Measurements from ENCODE around the gene DEPDC4.

DEPDC4 gene

DNA sequence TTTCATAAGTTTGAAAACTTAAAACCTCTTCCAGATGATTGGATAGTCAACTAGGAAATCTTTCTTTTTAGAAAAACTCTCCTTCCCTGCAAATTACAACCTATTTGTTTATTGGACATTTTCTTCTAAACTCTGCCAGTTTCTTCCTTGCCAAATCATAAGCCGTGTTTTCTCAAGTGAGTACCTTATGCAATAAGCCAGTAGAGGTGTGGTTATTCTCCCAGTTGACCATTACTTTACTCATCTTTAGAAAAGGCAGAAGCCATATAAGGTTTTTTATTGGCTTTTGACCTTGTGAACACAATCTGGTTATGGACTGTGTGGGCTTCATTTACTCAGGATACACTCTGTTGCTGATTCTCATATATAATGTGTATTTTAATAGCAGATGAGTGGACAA, 51.7 kb downstream of the DEPDC4 start:
- no peak for DNase-seq (ENCODE audit: extremely low read depth in 1 of 2, low read depth in 1 of 2)

DNA sequence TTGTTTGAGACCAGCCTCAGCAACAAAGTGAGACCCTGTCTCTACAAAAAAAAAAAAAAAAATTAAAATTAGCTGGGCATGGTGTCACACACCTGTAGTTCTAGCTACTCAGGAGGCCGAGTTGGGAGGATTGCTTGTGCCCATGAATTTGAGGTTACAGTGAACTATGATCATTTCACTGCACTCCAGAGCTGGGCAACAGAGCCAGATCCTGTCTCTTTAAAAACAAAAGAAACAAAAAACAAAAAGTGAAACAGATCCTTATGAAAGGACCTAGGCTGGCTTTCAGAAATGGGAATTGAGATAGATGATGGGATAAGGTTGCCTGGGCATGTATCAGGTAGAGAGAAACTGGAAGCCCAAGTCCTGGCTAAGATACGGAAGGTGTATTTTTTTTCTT, 52.4 kb downstream of the DEPDC4 start:
- no peak for DNase-seq (ENCODE audit: extremely low read depth in 1 of 2, low read depth in 1 of 2)

GRCh38 chr12:100213016-100213891, 53.6 kb downstream of the DEPDC4 start:
- no peak for DNase-seq (ENCODE audit: extremely low read depth in 1 of 2, low read depth in 1 of 2)

DNA sequence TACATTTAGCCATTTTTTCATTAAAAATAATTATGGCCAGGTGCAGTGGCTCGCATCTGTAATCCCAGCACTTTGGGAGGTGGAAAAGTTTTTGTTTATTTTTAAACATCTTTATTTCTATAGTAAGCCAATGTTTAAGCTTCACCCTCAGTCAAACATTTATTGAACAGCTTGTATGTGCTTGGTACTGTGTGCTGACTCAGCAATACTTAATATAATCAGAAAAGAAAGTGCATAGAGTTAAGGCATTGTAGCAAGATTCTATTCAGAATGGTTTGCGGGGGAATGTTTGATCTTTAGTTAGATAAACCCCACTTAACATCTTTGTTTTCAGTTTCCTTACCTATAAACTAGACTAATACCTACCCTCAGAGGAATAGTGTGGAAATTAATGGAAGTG, 55.2 kb downstream of the DEPDC4 start:
- no peak for DNase-seq (ENCODE audit: extremely low read depth in 1 of 2, low read depth in 1 of 2)

GRCh38 chr12:100208834-100209233, 58.0 kb downstream of the DEPDC4 start:
- no peak for DNase-seq (ENCODE audit: extremely low read depth in 1 of 2, low read depth in 1 of 2)

- no peak for DNase-seq (ENCODE audit: extremely low read depth in 1 of 2, low read depth in 1 of 2)
These were observed 59.6 kb downstream of the DEPDC4 start for GRCh38 chr12:100207311-100207710.

DNA sequence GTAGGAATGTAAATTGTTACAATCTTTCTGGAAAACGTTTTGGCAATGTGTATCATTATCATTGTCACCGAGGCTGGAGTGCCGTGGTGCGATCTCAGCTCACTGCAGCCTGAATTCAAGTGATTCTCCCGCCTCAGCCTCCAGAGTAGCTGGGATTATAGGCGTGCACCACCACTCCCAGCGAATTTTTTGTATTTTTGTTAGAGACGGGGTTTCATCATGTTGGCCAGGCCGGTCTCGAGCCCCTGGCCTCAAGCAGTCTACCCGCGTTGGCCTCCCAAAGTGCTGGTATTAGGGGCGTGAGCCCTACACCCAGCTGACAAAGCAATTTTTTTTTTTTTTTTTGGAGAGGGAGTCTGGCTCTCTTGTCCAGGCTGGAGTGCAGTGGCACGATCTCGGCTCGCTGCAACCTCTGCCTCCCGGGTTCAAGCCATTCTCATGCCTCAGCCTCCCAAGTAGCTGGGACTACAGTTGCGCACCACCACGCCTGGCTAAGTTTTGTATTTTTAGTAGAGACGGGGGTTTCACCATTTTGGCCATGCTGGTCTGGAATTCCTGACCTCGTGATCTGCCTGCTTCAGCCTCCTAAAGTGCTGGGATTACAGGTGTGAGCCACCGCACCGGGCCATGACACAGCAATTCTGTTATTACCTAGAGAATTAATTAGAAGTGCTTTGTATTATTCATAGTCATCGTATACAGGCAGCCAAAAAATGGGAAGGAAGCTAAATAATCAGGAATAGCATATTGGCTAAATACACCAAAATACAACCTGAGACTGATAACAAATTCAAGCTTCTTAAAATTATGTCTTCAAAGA, 65.1 kb downstream of the DEPDC4 start:
- no peak for DNase-seq (ENCODE audit: extremely low read depth in 1 of 2, low read depth in 1 of 2)

DNA sequence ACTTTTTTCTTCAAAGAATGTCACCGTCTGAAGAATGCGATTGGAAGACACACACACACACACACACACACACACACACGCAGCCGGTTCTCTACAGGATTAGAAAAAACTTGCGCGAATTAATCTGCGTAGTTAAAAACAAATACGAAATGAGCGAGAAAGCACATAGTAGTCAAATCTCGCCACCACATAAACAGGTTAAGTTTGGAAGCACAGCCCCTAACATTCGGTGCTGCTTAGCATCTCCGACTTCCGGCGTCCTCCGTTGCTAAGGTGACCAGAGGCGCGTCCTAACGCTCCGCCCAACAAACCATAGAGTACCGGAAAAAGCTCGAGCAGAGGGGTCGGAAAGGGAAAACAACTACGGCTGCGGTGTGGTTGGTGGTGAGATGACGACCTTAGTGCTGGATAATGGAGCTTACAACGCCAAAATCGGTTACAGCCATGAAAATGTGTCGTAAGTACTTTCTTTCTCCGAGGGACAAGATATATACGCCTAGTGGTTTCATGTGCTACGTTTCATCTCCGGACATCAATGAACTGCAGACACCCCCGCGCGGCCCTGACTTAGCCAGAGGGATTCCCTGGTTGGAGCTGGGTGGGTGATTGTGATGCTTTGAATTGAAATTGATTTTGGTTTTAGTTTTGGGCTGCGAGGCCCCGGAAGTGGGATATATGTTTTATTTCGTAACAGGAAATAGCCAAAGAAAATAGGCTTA, 66.3 kb downstream of the DEPDC4 start, which contains the start of gene ACTR6:
ACTR6 (plus strand) TSS at position 353 of the 719 bp plus-strand sequence; CDS start at position 390, 37 bp downstream.
- DNase-seq (ENCODE audit: extremely low read depth in 1 of 2, low read depth in 1 of 2), result peak; percentile 84 to 94

DNA sequence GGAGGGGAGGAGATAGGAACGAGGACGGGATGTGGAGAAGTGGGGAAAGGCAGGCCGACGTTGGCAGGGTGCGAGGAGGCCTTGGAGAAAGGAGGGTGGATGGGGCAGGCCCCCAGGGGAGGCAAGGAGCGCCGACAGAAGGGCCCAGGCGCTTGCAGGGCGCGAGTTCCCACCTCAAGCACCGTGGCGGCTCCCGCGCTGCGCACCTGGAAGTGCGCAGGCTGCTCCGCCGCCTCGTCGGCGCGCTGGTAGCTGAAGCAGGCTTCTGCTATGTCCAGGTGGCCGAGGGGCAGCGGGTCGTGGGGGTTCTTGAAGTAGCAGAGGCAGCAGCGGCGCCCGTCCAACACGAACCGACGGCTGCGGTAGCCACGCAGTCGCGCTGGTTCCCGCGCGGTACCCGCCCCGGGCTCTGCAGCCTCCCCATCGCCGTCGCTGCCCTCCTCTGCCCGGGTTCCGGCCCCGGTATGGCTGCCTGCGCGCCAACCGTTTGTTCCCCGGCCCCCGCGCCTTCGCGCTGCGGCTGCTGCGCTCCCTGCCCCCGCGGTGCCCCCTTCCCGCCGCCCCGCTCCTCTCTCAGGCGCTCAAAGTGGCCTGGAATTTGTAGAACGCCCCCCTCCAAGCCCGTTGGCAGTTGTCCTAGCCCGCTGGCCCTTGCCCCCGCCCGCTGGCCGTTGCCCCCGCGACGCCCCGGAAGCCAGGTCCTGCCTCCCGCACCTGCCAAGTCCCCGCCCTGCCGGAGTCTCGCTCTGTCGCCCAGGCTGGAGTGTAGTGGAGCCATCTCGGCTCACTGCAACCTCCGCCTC, 67.3 kb downstream of the DEPDC4 start:
- DNase-seq (ENCODE audit: extremely low read depth in 1 of 2, low read depth in 1 of 2), result peak; percentile 60 to 76

GRCh38 chr12:100199023-100199346, 67.9 kb downstream of the DEPDC4 start:
- no peak for DNase-seq (ENCODE audit: extremely low read depth in 1 of 2, low read depth in 1 of 2)

GRCh38 chr12:100197486-100197885, 69.4 kb downstream of the DEPDC4 start:
- DNase-seq (ENCODE audit: extremely low read depth in 1 of 2, low read depth in 1 of 2), result no peak

- DNase-seq (ENCODE audit: extremely low read depth in 1 of 2, low read depth in 1 of 2), result no peak
These were observed 73.8 kb downstream of the DEPDC4 start for GRCh38 chr12:100193085-100193484.
